Posterior vena cava (tissue), 2 donors: Measurements from ENCODE around the gene EIF3D. TPM values are rescaled to one million over a fixed set of nuclear protein-coding genes. Genes with fewer than 3 reads are reported as not detected.

Experiments
- DNase-seq: peaks from one replicate; pipeline ENCODE4 v3.0.0-alpha.2; 2020; ENCODE audit warnings: low spot score
- intact Hi-C, 2 donors: fragments of 100-400 bp; cut with DNase I; formaldehyde crosslinking; loops; one replicate each; pipeline versions ENCODE4 v1.14.1 to v1.14.2; 2022 to 2023
- long read RNA-seq, 2 donors: library from polyadenylated mRNA; unstranded; transcript quantifications; one replicate each; pipeline ENCODE4 v2.0.0, GENCODE V29; 2020 to 2021
- total RNA-seq, 2 donors: library from RNA; stranded (reverse); fragmentation: NEBNext Ultra II Directional; extraction: Animal tissue kit (Norgen Biotek cat#: 25700); gene quantifications; one replicate each; pipeline ENCODE4 v1.2.1, GENCODE V29; 2021
- donor health status: DM: yes; HTN: yes; CAD: no.
- donor health status: DM: yes; HTN: yes; CAD: no.

Gene EIF3D
- total RNA-seq, result 100 to 1,000 TPM in 1 of 2 donors, 10 to 100 TPM in 1; 98.6 to 106 TPM
- long read RNA-seq, donor 1, transcript EIF3D-201 (15 exons, 2,155 nt), result major isoform, 39 of 44 reads
- long read RNA-seq, donor 1, partial matches to known transcripts, result 3 of 44 reads
- long read RNA-seq, donor 1, other reads (novel, unspliced or antisense), result 2 of 44 reads
- long read RNA-seq, donor 2, transcript EIF3D-201 (15 exons, 2,155 nt), result major isoform, 356 of 416 reads
- long read RNA-seq, donor 2, partial matches to known transcripts, result 32 of 416 reads
- long read RNA-seq, donor 2, other reads (novel, unspliced or antisense), result 27 of 416 reads

- intact Hi-C loops, result no loop called here
- peak; percentile 100 for DNase-seq
These were observed at the start of gene EIF3D for GRCh38 chr22:36528795-36529751. Gene EIF3D, minus strand, starts transcription at chr22:36529166. Its CDS starts 3,045 bp downstream, at chr22:36526121.

DNA sequence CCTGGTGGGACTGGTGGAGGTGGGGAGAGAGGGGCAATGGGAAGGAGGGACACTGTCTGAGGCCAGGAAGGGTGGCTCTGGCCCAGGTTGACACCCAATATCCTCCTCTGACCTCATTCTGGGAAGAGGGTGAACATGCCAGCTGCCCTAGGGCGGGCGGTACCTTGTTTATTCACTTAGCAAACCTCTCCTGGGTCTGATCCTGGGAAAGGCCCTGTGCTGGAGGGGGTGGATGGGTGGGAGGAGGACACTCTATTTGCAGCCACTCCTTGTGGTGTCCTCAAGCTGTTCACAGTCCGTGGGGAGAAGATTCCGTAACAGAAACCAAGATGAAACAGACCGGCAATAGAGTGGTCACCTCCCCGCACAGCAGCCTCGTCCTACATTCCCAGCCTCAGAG lies 49.7 kb upstream of the EIF3D start:
- intact Hi-C loops, result loop anchor here in 1 of 2 donors (10.0 kb wide), 1 partner anchor 426 kb away; a partner anchor contains a TSS
- peak; percentile 45 for DNase-seq

DNA sequence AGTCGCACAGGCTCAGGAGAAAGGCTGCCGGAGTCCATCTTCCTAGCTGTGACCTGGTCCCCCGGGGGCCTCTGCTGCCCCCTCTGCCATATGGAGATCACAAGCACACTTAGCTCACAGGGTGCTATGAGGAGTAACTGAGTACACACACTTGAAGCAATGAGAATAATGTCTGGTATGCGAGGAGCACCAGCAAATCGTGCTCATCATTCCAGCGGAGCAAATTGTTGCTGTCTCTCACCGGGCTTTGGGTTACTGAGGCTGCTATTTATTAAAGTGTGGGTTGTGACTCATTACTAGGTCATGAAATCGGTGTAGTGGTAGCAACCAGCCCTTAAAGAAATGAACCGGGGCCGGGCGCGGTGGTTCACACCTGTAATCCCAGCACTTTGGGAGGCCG lies 48.1 kb upstream of the EIF3D start:
- intact Hi-C loops, result loop anchor here in 1 of 2 donors (10.0 kb wide), 1 partner anchor 428 kb away; a partner anchor contains a TSS
- no peak for DNase-seq

GRCh38 chr22:36574728-36575127 lies 45.8 kb upstream of the EIF3D start:
- intact Hi-C loops, result loop anchor here in 1 of 2 donors (10.0 kb wide), 1 partner anchor 430 kb away; a partner anchor contains a TSS
- no peak for DNase-seq

DNA sequence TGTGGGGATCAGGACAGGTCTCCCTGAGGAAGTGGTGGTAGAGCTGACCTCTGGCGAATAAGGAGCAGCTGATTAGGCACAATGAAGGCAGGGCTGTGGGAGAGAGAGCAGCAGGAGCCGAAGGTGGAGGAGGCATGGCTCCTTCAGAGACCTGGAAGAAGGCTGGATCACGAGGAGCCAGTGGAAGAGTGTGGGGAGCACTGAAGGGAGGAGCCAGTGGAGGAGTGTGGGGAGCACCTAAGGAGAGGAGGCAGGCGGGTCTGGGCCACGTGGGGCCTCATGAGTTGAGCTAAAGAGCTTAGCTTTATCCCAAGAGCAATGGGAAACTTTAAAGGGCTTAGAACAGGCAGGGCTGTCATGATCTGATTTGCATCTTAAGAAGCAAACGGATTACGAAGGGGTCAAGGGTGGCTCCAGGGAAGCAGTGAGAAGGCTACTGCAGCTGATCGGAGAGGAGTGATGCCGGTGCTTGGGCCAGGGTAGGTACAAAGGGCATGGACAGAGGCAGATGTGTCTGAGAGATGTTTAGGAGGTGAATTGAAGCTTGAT lies 44.9 kb upstream of the EIF3D start:
- intact Hi-C loops, result loop anchor here in 1 of 2 donors (10.0 kb wide), 1 partner anchor 431 kb away; a partner anchor contains a TSS
- no peak for DNase-seq

GRCh38 chr22:36571991-36572390 lies 43.0 kb upstream of the EIF3D start:
- no peak for DNase-seq
- intact Hi-C loops, result loop anchor here in 1 of 2 donors (10.0 kb wide), 1 partner anchor 433 kb away; a partner anchor contains a TSS

- DNase-seq, result no peak
- intact Hi-C loops, result loop anchor here (10.0 kb wide), 2 partner anchors 185 to 435 kb away; a partner anchor contains a TSS
These were observed 41.0 kb upstream of the EIF3D start for GRCh38 chr22:36569999-36570398.

DNA sequence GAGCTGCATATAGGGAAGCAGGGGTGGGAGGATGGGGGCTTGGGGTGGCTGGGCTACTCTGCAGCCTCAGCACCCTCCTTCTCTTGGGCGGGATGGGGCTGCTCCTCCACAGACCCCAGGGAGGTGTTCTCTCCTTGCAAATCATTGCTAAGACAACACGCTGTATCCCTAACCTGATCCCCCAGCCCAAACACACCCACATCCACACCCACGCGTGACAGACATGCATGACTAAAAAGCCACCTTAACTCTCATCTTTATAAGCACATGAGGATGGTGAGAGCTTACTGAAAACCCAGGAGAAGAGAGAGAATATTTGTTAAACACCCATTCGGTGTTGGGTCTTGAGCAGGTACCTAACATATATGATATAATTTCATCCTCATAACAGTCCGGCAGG lies 39.9 kb upstream of the EIF3D start:
- DNase-seq, result no peak
- intact Hi-C loops, result loop anchor here in 1 of 2 donors (10.0 kb wide), 1 partner anchor 186 kb away; no protein-coding TSS in a partner anchor

DNA sequence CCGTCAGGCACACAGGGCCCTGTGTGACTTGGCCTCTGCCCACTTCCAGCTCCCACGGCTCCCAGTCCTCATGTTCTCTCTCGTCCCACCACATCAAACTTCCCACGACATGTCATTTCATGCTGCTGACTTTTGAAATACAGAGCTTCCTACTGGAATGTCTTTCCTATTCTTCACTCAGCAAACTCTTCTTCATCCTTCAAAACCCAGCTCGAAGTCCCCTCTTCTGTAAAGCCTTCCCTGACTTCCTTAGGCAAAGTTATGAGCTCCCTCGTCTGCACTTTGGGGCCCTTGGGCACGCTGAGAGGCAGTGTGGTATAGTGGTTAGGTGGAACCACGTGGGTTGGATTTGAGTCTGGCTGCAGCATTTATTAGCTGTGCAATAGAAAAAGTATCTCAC lies 37.8 kb upstream of the EIF3D start:
- no peak for DNase-seq
- intact Hi-C loops, result loop anchor here in 1 of 2 donors (10.0 kb wide), 1 partner anchor 188 kb away; no protein-coding TSS in a partner anchor

DNA sequence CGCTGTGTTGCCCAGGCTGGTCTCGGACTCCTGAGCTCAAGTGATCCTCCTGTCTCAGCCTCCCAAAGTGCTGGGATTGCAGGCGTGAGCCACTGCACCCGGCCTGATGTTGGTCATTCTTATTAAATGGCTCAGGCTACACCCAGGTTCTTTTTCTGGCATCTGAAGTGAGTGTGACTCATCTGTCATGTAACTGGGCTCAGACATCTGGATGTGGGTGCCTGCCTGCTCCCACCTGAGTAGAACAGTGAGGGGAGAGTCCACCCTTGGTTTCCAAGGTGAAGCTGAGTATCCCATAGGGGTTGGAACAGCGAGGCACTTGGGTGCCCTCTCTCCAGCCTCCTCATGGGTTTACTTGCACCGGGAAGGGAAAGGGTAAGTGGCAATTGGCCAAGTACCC lies 36.7 kb upstream of the EIF3D start:
- no peak for DNase-seq
- intact Hi-C loops, result loop anchor here in 1 of 2 donors (10.0 kb wide), 1 partner anchor 189 kb away; no protein-coding TSS in a partner anchor

- intact Hi-C loops, result loop anchor here in 1 of 2 donors (10.0 kb wide), 1 partner anchor 190 kb away; no protein-coding TSS in a partner anchor
These were observed 36.2 kb upstream of the EIF3D start for GRCh38 chr22:36565159-36565507.

DNA sequence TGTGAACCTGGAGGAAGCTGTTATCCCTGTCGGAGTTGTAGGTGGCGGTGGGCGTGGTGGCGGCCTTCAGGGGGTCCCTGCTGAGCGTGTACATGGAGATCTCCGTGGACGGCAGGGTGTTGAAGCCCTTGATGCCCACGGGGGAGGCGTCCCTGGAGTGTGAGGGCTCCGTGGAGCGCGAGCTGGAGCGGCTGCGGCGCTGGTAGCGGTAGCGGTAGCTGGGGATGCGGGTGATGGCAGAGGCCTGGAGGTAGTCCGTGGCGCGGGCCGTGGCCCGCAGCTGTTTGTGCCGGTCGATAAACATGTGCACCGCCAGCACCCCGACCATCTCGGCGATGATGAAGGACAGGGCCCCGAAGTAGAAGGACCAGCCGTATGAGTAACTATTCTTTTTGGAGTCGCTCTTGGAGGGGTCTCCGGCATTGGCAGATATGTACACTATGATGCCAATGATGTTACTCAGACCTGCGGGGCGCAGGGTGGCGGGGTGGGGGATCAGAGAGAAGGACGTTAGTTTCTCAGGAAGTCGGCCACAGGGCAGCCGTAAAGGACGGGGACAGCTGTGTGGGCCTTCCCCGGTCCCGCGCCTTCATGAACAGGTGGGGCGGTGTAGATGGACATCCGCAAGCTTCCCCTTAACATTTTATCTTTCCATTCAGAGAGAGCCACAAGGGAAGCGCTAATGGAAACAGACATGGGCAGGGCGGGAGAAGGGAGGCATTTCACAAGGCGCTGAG lies 35.6 kb upstream of the EIF3D start:
- no peak for DNase-seq
- intact Hi-C loops, result loop anchor here in 1 of 2 donors (10.0 kb wide), 1 partner anchor 190 kb away; no protein-coding TSS in a partner anchor

More at GRCh38 chr22:36565159-36565507, 36.2 kb upstream of the EIF3D start:
- DNase-seq, result no peak

- intact Hi-C loops, result loop anchor here in 1 of 2 donors (10.0 kb wide), 1 partner anchor 191 kb away; no protein-coding TSS in a partner anchor
- DNase-seq, result no peak
These were observed 34.9 kb upstream of the EIF3D start for GRCh38 chr22:36563898-36564297.

GRCh38 chr22:36563444-36563843 lies 34.5 kb upstream of the EIF3D start:
- no peak for DNase-seq
- intact Hi-C loops, result loop anchor here in 1 of 2 donors (10.0 kb wide), 1 partner anchor 191 kb away; no protein-coding TSS in a partner anchor

DNA sequence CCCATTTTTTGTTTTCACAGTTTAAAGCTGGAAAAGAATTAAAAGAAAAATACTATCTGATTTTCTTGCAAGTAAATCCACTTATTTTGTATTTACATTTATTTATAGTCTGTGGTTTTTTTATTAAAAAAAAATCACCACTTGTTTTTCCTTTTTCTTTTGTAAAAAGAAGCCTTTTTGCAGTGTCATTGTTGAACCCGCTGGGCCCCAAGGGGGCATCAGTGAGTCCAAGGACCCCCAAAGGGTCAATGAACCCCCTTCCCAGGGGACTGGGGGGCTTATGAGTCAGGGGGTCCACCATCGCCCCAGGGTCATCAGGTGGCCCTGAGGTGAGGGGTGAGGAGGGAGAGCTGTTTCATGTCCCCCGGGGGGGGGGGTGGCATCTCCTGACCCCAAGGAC lies 34.0 kb upstream of the EIF3D start:
- intact Hi-C loops, result loop anchor here in 1 of 2 donors (10.0 kb wide), 1 partner anchor 192 kb away; no protein-coding TSS in a partner anchor
- DNase-seq, result no peak

DNA sequence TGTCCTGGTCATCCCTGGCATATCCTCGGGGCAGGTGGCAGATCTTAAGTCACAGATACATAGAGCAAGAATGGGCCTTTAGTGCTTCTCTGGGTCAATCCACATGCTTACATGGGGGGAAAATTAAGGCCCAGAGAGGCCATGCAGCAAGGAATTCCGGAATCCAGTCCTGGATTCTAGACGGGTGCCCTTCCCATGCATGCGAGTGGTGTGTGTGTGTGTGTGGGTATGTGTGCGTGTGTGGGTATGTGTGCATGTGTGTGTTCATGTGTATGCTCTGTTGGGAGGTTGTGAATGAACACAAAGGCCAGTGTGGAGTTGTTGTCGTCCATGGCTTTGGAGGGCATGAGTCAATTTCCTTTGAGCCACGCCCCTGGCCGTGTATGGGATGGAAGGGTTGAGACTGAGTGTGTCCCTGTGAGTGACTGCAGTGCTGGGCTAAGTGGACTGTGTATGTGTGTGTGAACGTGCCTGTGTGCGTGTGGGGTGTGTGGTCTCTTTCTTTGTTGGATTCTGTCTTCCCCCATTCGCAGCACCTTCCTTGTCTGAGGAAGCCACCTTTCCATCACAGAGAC lies 33.4 kb upstream of the EIF3D start:
- no peak for DNase-seq
- intact Hi-C loops, result loop anchor here in 1 of 2 donors (10.0 kb wide), 1 partner anchor 192 kb away; no protein-coding TSS in a partner anchor

GRCh38 chr22:36561291-36561811 lies 32.4 kb upstream of the EIF3D start:
- no peak for DNase-seq
- intact Hi-C loops, result loop anchor here in 1 of 2 donors (10.0 kb wide), 1 partner anchor 193 kb away; no protein-coding TSS in a partner anchor
